ENCODE data around the gene REV3L.

DNA sequence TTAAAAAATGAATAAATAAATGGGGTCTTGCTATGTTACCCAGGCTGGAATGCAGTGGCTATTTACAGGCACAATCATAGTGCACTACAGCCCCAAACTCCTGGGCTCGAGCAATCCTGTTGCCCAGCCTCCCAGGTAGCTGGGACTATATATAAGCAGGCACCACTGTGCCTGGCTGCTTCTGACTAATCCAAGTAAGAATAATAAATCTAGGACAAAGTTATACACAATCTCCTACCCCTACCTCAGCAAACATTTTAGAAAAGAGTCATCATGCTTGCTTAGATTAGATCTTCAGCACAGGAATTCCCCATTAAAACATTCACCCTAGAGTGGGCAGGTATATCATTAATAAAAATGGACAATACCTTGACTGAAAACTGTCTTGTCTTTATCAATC, 124.6 kb downstream of the REV3L start:
- TF ChIP-seq GATA2 (IDR thresholded peaks at IDR 0.05; ENCODE audit: low read depth, low read length), result no peak
- TF ChIP-seq GATA3 (IDR thresholded peaks at IDR 0.05; ENCODE audit: low read depth, low read length), result no peak

All from SH-SY5Y (cell line).